22Rv1 (cell line): ENCODE measurements around the gene SOX9.

ENCODE experiments used
- H3K27ac ChIP-seq: fragments of 450-650 bp; 2 replicates; pipeline ENCODE4 v1.5.1; 2017
- ZFX ChIP-seq: fragments of 450-650 bp; IDR thresholded peaks from 2 replicates; pipeline ENCODE4 v1.6.1; 2017; ENCODE audit warnings: antibody characterized with exemption, borderline replicate concordance
- TF ChIP-seq, protein P1 (sequence below): fragments of 450-650 bp; IDR thresholded peaks from 2 replicates; pipeline ENCODE4 v1.5.1; 2017; ENCODE audit warnings: mild to moderate bottlenecking

Gene SOX9

DNA sequence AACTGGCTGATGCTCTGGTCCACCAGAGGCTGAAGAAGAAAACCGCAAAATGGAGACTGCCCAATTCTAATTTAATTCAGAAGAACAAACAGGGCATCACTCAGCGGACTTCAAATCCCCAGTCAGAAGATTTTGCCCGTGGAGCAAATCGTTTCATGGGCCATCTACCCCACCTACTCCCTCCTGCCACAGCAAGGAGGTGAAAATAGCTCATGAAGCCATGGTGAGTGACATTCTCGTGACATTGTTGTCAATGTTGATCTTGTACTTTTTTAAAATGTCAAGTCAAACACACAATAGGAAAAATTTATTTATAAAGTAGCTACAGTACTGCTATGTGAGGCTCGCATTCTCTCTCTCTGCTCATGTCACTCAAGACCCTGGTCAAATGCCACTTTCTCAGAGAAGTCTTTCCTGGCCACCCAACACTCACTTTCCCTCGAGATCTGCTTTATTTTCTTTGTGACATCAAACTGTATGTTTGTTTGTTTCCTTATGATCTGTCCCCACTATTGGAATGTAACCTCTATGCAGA, 31.3 kb upstream of the SOX9 start:
- TF ChIP-seq ZFX = no peak
- TF ChIP-seq, protein P1, sequence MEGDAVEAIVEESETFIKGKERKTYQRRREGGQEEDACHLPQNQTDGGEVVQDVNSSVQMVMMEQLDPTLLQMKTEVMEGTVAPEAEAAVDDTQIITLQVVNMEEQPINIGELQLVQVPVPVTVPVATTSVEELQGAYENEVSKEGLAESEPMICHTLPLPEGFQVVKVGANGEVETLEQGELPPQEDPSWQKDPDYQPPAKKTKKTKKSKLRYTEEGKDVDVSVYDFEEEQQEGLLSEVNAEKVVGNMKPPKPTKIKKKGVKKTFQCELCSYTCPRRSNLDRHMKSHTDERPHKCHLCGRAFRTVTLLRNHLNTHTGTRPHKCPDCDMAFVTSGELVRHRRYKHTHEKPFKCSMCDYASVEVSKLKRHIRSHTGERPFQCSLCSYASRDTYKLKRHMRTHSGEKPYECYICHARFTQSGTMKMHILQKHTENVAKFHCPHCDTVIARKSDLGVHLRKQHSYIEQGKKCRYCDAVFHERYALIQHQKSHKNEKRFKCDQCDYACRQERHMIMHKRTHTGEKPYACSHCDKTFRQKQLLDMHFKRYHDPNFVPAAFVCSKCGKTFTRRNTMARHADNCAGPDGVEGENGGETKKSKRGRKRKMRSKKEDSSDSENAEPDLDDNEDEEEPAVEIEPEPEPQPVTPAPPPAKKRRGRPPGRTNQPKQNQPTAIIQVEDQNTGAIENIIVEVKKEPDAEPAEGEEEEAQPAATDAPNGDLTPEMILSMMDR = no peak
- H3K27ac ChIP-seq = no peak overlapping the region

DNA sequence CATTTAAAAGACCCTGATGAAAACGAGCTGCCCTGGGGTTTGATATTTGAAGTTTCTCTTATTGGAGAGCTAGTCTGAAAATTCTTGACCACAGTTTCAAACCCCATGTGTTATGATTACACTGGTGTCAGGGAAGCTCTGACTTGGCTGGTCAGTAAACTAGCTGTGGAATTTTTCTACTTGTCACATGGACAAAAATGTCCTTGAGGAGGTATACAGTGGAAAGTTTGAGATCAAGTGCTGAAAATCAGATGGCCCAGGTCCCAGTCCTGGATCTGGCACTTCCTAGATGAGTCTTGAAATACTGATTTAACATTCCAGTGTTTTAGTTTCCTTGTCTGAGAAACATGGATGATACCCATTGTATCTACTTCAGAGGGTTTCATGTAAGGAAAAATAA, 30.7 kb upstream of the SOX9 start:
- no peak overlapping the region for H3K27ac ChIP-seq
- TF ChIP-seq, protein P1 = no peak
- no peak for TF ChIP-seq ZFX

DNA sequence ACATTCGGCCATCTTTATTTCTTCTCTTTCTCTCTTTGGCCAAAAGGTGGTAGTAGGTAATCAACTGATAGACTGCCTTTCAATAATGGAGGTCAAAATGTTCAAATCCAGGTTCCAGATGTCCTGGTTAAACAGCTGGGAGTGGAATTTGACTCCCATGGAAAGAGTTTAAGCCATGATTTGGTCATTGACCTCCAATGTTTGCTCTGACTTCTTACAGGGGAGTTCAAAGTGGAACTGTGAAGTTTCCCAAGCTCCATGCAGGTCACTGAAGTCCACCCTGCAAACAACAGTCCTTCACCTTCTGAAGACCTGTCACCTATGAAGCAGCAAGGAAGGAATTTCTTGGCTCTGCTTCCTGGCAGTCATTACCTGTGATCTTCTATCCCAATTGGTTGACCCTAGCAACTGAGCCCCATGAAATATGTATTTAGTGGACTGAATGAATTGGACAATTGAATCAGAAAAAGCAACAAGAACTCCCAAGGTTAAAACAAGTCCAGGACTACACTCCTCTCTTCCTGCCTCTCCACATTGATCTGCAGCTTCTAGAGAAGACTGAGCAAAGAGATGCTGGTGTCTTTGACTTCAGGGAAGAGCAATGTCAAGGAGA, 28.0 kb upstream of the SOX9 start:
- no peak overlapping the region for H3K27ac ChIP-seq
- no peak for TF ChIP-seq ZFX
- TF ChIP-seq, protein P1 = no peak

DNA sequence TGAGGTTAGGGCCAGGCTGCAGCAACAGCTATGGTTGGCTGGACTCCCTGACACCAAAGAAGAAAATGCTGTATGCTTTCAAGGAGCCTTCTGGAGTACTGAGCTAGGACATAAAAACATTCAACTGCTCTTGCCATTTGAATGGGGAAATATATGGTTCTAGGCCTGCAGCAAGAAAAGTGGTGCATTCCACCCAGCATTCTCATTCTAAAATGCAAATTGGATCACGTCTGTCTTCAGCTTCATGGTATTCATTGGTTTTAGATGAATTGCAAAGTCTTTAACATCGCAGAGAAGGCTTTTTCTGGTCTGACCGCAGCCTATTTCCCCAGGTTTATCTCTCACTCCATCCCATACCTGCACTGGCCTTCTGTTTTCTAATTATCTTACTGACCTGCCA, 27.1 kb upstream of the SOX9 start:
- H3K27ac ChIP-seq = no peak overlapping the region
- TF ChIP-seq, protein P1 = no peak
- TF ChIP-seq ZFX = no peak

DNA sequence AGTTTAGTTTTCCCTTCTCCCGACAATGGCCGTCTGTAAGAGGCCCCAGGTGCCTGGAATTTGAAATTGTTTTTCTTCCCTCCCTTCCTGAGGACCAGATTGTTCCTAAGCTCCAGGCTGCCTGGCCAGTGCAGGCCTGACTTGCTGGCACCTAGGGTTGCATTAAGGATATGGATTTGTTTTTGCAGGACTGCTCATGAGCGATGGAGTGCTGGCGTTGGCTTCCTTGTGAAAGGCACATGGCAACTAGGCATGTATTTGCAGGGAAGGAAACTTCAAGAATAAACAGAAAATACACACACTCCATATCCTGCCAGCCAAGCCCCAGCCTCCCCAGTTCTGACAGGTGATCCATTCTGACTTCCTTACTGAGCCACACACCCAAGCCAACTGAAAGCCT, 25.5 kb upstream of the SOX9 start:
- H3K27ac ChIP-seq = no peak overlapping the region
- TF ChIP-seq, protein P1 = no peak
- TF ChIP-seq ZFX = no peak

DNA sequence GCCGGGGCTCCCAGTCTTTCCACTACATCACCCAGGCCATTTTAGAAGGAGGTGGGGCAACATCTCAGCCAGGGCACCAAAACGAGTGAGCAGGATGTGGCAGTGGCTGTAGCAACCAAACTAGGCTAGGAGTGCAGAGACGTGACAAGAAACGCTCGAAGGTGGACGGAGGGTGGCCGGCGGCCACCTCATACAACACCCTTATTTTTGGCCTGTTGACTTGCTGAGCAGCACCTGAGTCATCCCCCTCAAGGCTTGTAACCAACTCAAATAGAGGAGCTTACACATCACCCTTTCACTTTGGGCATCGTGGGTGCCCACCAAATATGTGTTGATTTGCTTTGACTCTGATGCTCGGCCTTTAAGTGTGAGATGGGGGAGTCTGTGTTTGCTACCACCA, 23.7 kb upstream of the SOX9 start:
- TF ChIP-seq, protein P1 = no peak
- no peak for TF ChIP-seq ZFX
- no peak overlapping the region for H3K27ac ChIP-seq

DNA sequence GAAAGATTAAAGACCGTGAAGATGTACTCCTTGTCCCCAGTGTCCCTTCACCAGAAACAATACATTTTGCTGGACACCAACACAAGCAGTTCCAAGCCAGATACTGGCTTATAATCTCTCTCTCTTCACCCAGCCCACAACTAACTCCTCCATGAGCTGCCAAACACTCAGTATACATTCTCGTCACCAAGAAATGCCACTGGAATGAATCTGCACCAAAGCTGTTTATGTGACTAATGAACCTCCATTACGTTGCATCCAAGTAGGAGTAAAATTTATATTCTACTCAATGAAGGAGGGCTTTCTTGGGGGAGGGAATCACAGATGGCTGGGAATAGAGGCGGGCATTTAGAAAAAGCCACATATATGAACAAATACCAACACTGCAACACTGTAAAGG, 20.9 kb upstream of the SOX9 start:
- no peak overlapping the region for H3K27ac ChIP-seq
- TF ChIP-seq, protein P1 = no peak
- TF ChIP-seq ZFX = no peak
